WTC11 (cell line): ENCODE results near the gene IL1RAP.

Experiments used
- CTCF ChIP-seq: fragments of 200-600 bp; IDR thresholded peaks from 2 replicates; pipeline ENCODE4 v1.8.0; 2022; ENCODE audit warnings: antibody characterized with exemption
- TEAD4 ChIP-seq: sonication (generic); formaldehyde crosslinking; IDR thresholded peaks from 2 replicates; pipeline ENCODE4 v1.8.0; 2022; ENCODE audit warnings: mild to moderate bottlenecking, missing genetic modification reagents
- TP53 ChIP-seq: sonication (generic); formaldehyde crosslinking; IDR thresholded peaks from 2 replicates; pipeline ENCODE4 v1.8.1; 2023; ENCODE audit warnings: mild to moderate bottlenecking, missing genetic modification reagents
- ZNF263 ChIP-seq: sonication (generic); formaldehyde crosslinking; IDR thresholded peaks from 2 replicates; pipeline ENCODE4 v1.8.1; 2022; ENCODE audit warnings: low read depth, mild to moderate bottlenecking, moderate library complexity, missing genetic modification reagents
- TF ChIP-seq, protein P1 (sequence below): sonication (generic); formaldehyde crosslinking; IDR thresholded peaks from 2 replicates; pipeline ENCODE4 v1.8.1; 2022; ENCODE audit warnings: low read depth, missing genetic modification reagents, borderline replicate concordance

DNA sequence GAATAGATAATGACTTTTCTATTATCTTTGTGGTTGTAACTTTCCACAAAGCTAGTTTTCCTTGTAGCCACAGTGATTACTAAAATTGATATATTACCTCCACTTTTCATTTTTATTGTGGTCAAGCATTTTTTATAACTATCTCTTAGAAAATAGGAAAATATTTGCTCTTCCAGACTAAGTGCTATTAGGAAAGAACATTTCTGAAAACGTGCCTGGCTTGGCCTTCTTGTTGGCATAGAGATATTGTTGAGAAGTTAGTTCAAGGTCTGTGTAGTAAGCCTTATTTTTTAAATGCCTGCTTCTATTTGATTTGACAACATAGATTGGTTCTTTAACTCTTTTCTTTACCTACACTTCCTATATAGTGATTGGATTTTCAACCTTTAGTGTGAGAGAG lies 101.7 kb downstream of the IL1RAP start:
- TF ChIP-seq, protein P1, sequence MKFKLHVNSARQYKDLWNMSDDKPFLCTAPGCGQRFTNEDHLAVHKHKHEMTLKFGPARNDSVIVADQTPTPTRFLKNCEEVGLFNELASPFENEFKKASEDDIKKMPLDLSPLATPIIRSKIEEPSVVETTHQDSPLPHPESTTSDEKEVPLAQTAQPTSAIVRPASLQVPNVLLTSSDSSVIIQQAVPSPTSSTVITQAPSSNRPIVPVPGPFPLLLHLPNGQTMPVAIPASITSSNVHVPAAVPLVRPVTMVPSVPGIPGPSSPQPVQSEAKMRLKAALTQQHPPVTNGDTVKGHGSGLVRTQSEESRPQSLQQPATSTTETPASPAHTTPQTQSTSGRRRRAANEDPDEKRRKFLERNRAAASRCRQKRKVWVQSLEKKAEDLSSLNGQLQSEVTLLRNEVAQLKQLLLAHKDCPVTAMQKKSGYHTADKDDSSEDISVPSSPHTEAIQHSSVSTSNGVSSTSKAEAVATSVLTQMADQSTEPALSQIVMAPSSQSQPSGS (CRISPR knock-in tag) = no peak
- TF ChIP-seq TP53 (CRISPR knock-in tag) = no peak
- no peak for TF ChIP-seq CTCF
- TF ChIP-seq ZNF263 (CRISPR knock-in tag) = no peak
- no peak for TF ChIP-seq TEAD4 (CRISPR knock-in tag)
